ENCODE results near the gene ZFHX2. TPM values are rescaled to one million over a fixed set of nuclear protein-coding genes. Genes with fewer than 3 reads are reported as not detected.

The ZFHX2 gene
- total and polyA plus RNA-seq, 2 of the 4 experiments (the other 2 are of a cell fraction) = 0.18 to 0.53 TPM

GRCh38 chr14:23539248-23540140 is 12.1 kb downstream of the ZFHX2 start:
- no peak overlapping the region for H2AK5ac ChIP-seq (ENCODE audit: low read depth, low read length)
- no peaks in the 10 kb centered on the region for H3K79me1 ChIP-seq (ENCODE audit: low read depth in 1 of 2, low read length in 2 of 2)
- no peaks in the 10 kb centered on the region for H3K9me1 ChIP-seq (ENCODE audit: insufficient read depth, low read length)
- no peak overlapping the region; a peak in 1 of 4 replicates for H4K8ac ChIP-seq (ENCODE audit: low read depth in 2 of 2, low read length in 2 of 2)
- H2BK20ac ChIP-seq (ENCODE audit: low read depth, low read length) = no peak overlapping the region
- no peak overlapping the region for H3K56ac ChIP-seq (ENCODE audit: extremely low read depth, insufficient read depth, low read length)
- BruUV-seq (replicated peaks) = no TSS peak
- H3K14ac ChIP-seq (replicated peaks; ENCODE audit: low read depth, low read length) = no peak overlapping the region
- H3K4me2 ChIP-seq (ENCODE audit: low read depth, low read length) = no peak overlapping the region
- H3K27ac ChIP-seq (ENCODE audit: insufficient read depth, low read length) = no peak overlapping the region
- no peak overlapping the region for H2AK9ac ChIP-seq (replicated peaks; ENCODE audit: low read depth, low read length, poor library complexity)
- H4K20me1 ChIP-seq (ENCODE audit: insufficient read depth, low read length) = no peaks in the 10 kb centered on the region; the same call in 1 of the 2 replicates
- no peak overlapping the region for H3K23ac ChIP-seq (ENCODE audit: low read depth, low read length)
- no peak overlapping the region for H2BK15ac ChIP-seq (ENCODE audit: low read depth, low read length)
- 50% methylated on average over 6 of the region's 10 CpGs; no CpG with 5 or more reads in 1 of the 2 experiments for WGBS, 2 experiments (ENCODE audit: extremely low coverage in 2 of 2, insufficient read length in 1 of 2)
- POLR2A ChIA-PET (ENCODE audit: unreplicated experiment) = no interaction called here
- CTCF ChIA-PET = no interaction called here
- no peak overlapping the region for H4K91ac ChIP-seq (ENCODE audit: insufficient read depth, low read depth, low read length)
- TF ChIP-seq MXI1 (IDR thresholded peaks at IDR 0.05; ENCODE audit: borderline replicate concordance, low read depth, low read length) = no peak
- peak; percentile 51; the same call in 1 of the 2 replicates for TF ChIP-seq MAZ (IDR thresholded peaks at IDR 0.05; ENCODE audit: borderline replicate concordance, low read depth, low read length)
- peak; percentile 34 for TF ChIP-seq RAD21 (IDR thresholded peaks at IDR 0.05; ENCODE audit: low read length)
- TF ChIP-seq, protein P1, sequence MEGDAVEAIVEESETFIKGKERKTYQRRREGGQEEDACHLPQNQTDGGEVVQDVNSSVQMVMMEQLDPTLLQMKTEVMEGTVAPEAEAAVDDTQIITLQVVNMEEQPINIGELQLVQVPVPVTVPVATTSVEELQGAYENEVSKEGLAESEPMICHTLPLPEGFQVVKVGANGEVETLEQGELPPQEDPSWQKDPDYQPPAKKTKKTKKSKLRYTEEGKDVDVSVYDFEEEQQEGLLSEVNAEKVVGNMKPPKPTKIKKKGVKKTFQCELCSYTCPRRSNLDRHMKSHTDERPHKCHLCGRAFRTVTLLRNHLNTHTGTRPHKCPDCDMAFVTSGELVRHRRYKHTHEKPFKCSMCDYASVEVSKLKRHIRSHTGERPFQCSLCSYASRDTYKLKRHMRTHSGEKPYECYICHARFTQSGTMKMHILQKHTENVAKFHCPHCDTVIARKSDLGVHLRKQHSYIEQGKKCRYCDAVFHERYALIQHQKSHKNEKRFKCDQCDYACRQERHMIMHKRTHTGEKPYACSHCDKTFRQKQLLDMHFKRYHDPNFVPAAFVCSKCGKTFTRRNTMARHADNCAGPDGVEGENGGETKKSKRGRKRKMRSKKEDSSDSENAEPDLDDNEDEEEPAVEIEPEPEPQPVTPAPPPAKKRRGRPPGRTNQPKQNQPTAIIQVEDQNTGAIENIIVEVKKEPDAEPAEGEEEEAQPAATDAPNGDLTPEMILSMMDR (conservative IDR thresholded peaks at IDR 0.05; ENCODE audit: low read depth, low read length) = peak; percentile 57
- no peak for TF ChIP-seq ELK1 (IDR thresholded peaks at IDR 0.05; ENCODE audit: borderline replicate concordance, low read depth, low read length)
- no peak for TF ChIP-seq FOS (IDR thresholded peaks at IDR 0.05; ENCODE audit: low read depth, low read length)
- TF ChIP-seq BHLHE40 (IDR thresholded peaks at IDR 0.05; ENCODE audit: low read depth, low read length) = no peak
- no peak for TF ChIP-seq NFE2L2 (IDR thresholded peaks at IDR 0.05; ENCODE audit: low read depth, low read length)
- no peak for TF ChIP-seq POLR2A (IDR thresholded peaks at IDR 0.05; ENCODE audit: low read depth, low read length)
- TF ChIP-seq CHD1 (IDR thresholded peaks at IDR 0.05; ENCODE audit: low read depth, low read length) = no peak
- no peak for TF ChIP-seq MAFK (IDR thresholded peaks at IDR 0.05; ENCODE audit: low read depth, low read length)
- peaks cover 6% of the 10 kb centered on the region for H3K4me1 ChIP-seq (ENCODE audit: control insufficient read depth, insufficient read depth, low read length)
- H3K4me3 ChIP-seq (ENCODE audit: insufficient read depth, low read depth, low read length) = no peak overlapping the region
- H2AFZ ChIP-seq (replicated peaks; ENCODE audit: low read length, poor library complexity) = peak overlapping the region; percentile 24
- dilution Hi-C loops (cut with HindIII; ENCODE audit: low sequenced_read_pairs, unreplicated experiment) (no loop called here), in situ Hi-C loops (cut with MboI; ENCODE audit: low sequenced_read_pairs) (no loop called here), intact Hi-C loops (cut with micrococcal nuclease) (no loop called here)
- ATAC-seq (ENCODE audit: low read depth) (peak; percentile 83), DNase-seq (peak; percentile 28)
- no peak overlapping the region for H2BK120ac ChIP-seq (ENCODE audit: low read depth, low read length)
- H3K27me3 ChIP-seq (ENCODE audit: control insufficient read depth, insufficient read depth, low read length) = no peaks in the 10 kb centered on the region
- H4K5ac ChIP-seq (ENCODE audit: low read depth, low read length) = no peak overlapping the region
- H3K9me3 ChIP-seq (ENCODE audit: control insufficient read depth, insufficient read depth, low read length) = no peaks in the 10 kb centered on the region
- no peaks in the 10 kb centered on the region for H3K36me3 ChIP-seq (ENCODE audit: control insufficient read depth, insufficient read depth, low read length)
- H3K9ac ChIP-seq (ENCODE audit: low read depth, low read length) = no peak overlapping the region
- H2BK5ac ChIP-seq (ENCODE audit: low read depth, low read length, poor library complexity, severe bottlenecking) = no peak overlapping the region
- H3K4ac ChIP-seq (ENCODE audit: low read depth, low read length) = no peak overlapping the region
- H3K18ac ChIP-seq (ENCODE audit: low read depth, low read length) = no peak overlapping the region
